Keratinocyte (primary cell): ENCODE results near the gene STPG4. TPM values are rescaled to one million over a fixed set of nuclear protein-coding genes. Genes with fewer than 3 reads are reported as not detected.

Source experiments
- DNase-seq: peaks from one replicate; pipeline ENCODE4 v3.0.0-alpha.2; 2011; ENCODE audit warnings: low read depth, missing footprints, low spot score
- FAIRE-seq: peaks from 2 replicates; lab custom pipeline; 2011; peaks lifted over from hg19 to GRCh38; lab: Jason Lieb, UNC
- H2AFZ ChIP-seq: 2 replicates; pipeline ENCODE4 v1.6.0; 2012; ENCODE audit warnings: low read length, control low read depth, inconsistent platforms; ENCODE audit not compliant: control insufficient read depth
- H3K27ac ChIP-seq: 2 replicates; pipeline ENCODE4 v1.5.1; 2011; ENCODE audit warnings: low read length; ENCODE audit not compliant: control insufficient read depth, insufficient read depth
- H3K27me3 ChIP-seq: 3 replicates; pipeline ENCODE4 v1.6.0; 2011; ENCODE audit warnings: low read length; ENCODE audit not compliant: control insufficient read depth, insufficient read depth; ENCODE audit errors: extremely low read depth
- H3K36me3 ChIP-seq, 2 experiments: 2 replicates in 1 of 2; 3 replicates in 1 of 2; pipeline ENCODE4 v1.5.1; 2011; ENCODE audit warnings: low read length in 2 of 2, mild to moderate bottlenecking in 1 of 2; ENCODE audit not compliant: control insufficient read depth in 2 of 2, insufficient read depth in 2 of 2; ENCODE audit errors: extremely low read depth in 1 of 2
- H3K4me1 ChIP-seq: 3 replicates; pipeline ENCODE4 v1.5.1; 2011; ENCODE audit warnings: low read length; ENCODE audit not compliant: control insufficient read depth, insufficient read depth; ENCODE audit errors: extremely low read depth
- H3K4me2 ChIP-seq: 3 replicates; pipeline ENCODE4 v1.6.0; 2011; ENCODE audit warnings: low read depth, low read length; ENCODE audit not compliant: control insufficient read depth, insufficient read depth; ENCODE audit errors: extremely low read depth
- H3K4me3 ChIP-seq, 3 experiments: fragments of 200-600 bp in 1 of 3; sonication (generic) in 1 of 3; 2 replicates in 2 of 3; 3 replicates in 1 of 3; pipeline ENCODE4 v1.5.1; 2011 to 2016; ENCODE audit warnings: low read length in 3 of 3, mild to moderate bottlenecking in 3 of 3, control low read depth in 2 of 3, inconsistent platforms in 1 of 3, low read depth in 1 of 3, mixed read lengths in 1 of 3, mixed run types in 1 of 3, moderate library complexity in 1 of 3; ENCODE audit not compliant: control insufficient read depth in 2 of 3, insufficient read depth in 2 of 3; ENCODE audit errors: extremely low read depth in 1 of 3
- H3K79me2 ChIP-seq: 2 replicates; pipeline ENCODE4 v1.6.0; 2012; ENCODE audit warnings: low read length; ENCODE audit not compliant: control insufficient read depth, insufficient read depth
- H3K9ac ChIP-seq: 3 replicates; pipeline ENCODE4 v1.6.0; 2011; ENCODE audit warnings: low read length; ENCODE audit not compliant: control insufficient read depth, insufficient read depth; ENCODE audit errors: extremely low read depth
- H3K9me1 ChIP-seq: 3 replicates; pipeline ENCODE4 v1.6.0; 2011; ENCODE audit warnings: low read length; ENCODE audit not compliant: control insufficient read depth, insufficient read depth; ENCODE audit errors: extremely low read depth
- H3K9me3 ChIP-seq: 2 replicates; pipeline ENCODE4 v1.5.1; 2012; ENCODE audit warnings: low read depth, low read length; ENCODE audit not compliant: control insufficient read depth
- H4K20me1 ChIP-seq: 3 replicates; pipeline ENCODE4 v1.6.0; 2011; ENCODE audit warnings: low read length; ENCODE audit not compliant: control insufficient read depth, insufficient read depth; ENCODE audit errors: extremely low read depth
- EZH2 ChIP-seq: IDR thresholded peaks from one replicate; pipeline ENCODE4 v1.6.1; 2012; ENCODE audit warnings: inconsistent platforms, mild to moderate bottlenecking, low read length, moderate library complexity
- dilution Hi-C: fragments of 300-500 bp; cut with MboI; formaldehyde crosslinking; loops from one replicate; pipeline ENCODE4 v1.7.0; 2020; ENCODE audit warnings: low sequenced_read_pairs; ENCODE audit not compliant: extremely low pct_ligation_motif_present
- polyA minus RNA-seq, 3 experiments: library from RNA; depleted of rRNA, polyadenylated mRNA; stranded (reverse); fragments of >200 nt; gene quantifications; 1 replicate in 1 of 3; 2 replicates in 1 of 3; 3 replicates in 1 of 3; pipeline ENCODE4 v1.2.3, GENCODE V29; 2011
- polyA plus RNA-seq, 5 experiments: library from polyadenylated mRNA; depleted of rRNA in 3 of 5; stranded (reverse) in 3 of 5; stranded (forward) in 1 of 5; unstranded in 1 of 5; fragments of >200 nt; gene quantifications; 1 replicate in 1 of 5; 2 replicates in 3 of 5; 3 replicates in 1 of 5; pipeline versions ENCODE4 v1.2.1 to v1.2.3, GENCODE V29; 2011 to 2012; ENCODE audit warnings: missing spikeins in 2 of 5, low read depth in 1 of 5, low replicate concordance in 1 of 5
- TF ChIP-seq, protein P1 (sequence below), 3 experiments: IDR thresholded peaks in 1 of 3; conservative IDR thresholded peaks in 1 of 3; optimal IDR thresholded peaks in 1 of 3; 2 replicates in 2 of 3; 3 replicates in 1 of 3; pipeline versions ENCODE3 to v1.5.1; 2011; ENCODE audit warnings: low read length in 3 of 3, mild to moderate bottlenecking in 3 of 3, moderate library complexity in 2 of 3, control low read depth in 1 of 3, inconsistent platforms in 1 of 3; ENCODE audit not compliant: insufficient read depth in 2 of 3; ENCODE audit errors: extremely low read depth in 1 of 3

Gene STPG4, protein sequence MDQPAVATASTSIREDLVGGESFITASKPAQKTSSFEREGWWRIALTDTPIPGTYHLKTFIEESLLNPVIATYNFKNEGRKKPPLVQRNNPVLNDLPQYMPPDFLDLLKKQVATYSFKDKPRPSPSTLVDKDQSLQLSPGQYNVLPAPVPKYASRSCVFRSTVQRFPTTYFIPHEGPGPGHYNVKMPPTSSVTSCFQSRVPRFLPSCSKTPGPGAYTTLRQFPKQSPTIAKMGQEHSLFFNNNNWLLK
- polyA plus RNA-seq (0.26 TPM in 1 of 3 replicates, not detected in the others), polyA minus RNA-seq (0.46 TPM in 1 of 3 replicates, not detected in the others)
- not detected for polyA plus RNA-seq (2011; ENCODE audit: low read depth)
- not detected in 2 replicates for polyA plus RNA-seq (2011; cell fraction: cytosol; rRNA removed)
- polyA plus RNA-seq (2011; cell fraction: nucleus; rRNA removed): 0.24 and 0.27 TPM in 2 replicates
- polyA plus RNA-seq (2012; ENCODE audit: low replicate concordance): 0.28 TPM in 1 of 2 replicates, not detected in the other
- not detected for polyA minus RNA-seq (2011; cell fraction: cytosol; rRNA and poly(A)+ RNA removed)
- 0.39 TPM in 1 of 2 replicates, not detected in the other for polyA minus RNA-seq (2011; cell fraction: nucleus; rRNA and poly(A)+ RNA removed)

DNA sequence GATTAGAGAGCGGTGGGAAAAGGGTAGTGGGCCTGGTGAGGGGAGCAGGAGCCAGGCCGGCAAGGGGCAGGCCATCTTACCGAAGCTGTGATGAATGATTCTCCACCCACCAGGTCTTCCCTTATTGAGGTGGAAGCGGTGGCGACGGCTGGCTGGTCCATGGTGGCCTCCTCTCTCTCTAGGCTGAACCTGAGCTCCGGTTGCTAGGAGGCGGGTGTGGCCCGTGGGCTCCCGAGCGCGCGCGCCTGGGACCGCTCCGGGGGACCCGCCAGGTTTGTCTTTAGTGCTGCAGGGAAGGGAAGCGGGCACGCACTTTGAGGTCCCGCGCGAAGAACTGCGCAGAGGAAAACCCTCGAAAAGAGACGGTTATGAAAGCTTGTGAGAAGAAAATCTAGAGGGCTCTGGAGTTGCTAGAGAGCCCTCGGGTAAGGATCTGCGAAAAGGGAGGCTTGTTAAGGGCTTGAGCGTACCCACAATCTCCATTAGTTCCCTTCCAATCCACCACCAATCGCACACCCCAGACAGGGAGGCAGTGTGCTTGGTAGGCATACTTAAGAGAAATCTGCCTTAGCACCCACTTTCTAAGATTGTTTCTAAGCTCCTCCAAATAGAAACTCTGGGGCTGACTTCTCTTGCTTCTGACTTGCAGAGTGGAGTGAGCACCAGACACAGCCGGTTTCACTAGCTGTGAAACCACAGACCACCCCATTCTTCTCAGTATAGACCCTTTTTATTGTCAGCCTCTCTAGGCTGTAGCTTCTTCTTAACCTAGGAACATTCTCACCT lies at the start of gene STPG4:
TSS of gene STPG4 (minus strand) at position 218 of the 786 bp plus-strand sequence. CDS start at position 161, 57 bp downstream.
- Histone ChIP-seq H3K9me1 (no peaks in the 10 kb centered on the region), H3K9ac (no peak within 1 kb of the TSS), H4K20me1 (peaks cover 3% of the 10 kb centered on the region), H3K36me3 (peaks cover 8 to 14% of the 10 kb centered on the region in 2 experiments), H3K79me2 (no peaks in the 10 kb centered on the region), H3K27me3 (no peaks in the 10 kb centered on the region), H3K4me1 (no peaks in the 10 kb centered on the region), H3K4me2 (no peak within 1 kb of the TSS), H3K27ac (no peak within 1 kb of the TSS), H3K9me3 (no peaks in the 10 kb centered on the region), H3K4me3 (no peak within 1 kb of the TSS), H2AFZ (no peak within 1 kb of the TSS)
- no peak for TF ChIP-seq EZH2
- TF ChIP-seq, protein P1, sequence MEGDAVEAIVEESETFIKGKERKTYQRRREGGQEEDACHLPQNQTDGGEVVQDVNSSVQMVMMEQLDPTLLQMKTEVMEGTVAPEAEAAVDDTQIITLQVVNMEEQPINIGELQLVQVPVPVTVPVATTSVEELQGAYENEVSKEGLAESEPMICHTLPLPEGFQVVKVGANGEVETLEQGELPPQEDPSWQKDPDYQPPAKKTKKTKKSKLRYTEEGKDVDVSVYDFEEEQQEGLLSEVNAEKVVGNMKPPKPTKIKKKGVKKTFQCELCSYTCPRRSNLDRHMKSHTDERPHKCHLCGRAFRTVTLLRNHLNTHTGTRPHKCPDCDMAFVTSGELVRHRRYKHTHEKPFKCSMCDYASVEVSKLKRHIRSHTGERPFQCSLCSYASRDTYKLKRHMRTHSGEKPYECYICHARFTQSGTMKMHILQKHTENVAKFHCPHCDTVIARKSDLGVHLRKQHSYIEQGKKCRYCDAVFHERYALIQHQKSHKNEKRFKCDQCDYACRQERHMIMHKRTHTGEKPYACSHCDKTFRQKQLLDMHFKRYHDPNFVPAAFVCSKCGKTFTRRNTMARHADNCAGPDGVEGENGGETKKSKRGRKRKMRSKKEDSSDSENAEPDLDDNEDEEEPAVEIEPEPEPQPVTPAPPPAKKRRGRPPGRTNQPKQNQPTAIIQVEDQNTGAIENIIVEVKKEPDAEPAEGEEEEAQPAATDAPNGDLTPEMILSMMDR (optimal IDR thresholded peaks at IDR 0.05 in 1 of 3, IDR thresholded peaks at IDR 0.05 in 1 of 3, conservative IDR thresholded peaks at IDR 0.05 in 1 of 3; ENCODE audit: extremely low read depth in 1 of 3, insufficient read depth in 2 of 3, low read length in 3 of 3): no peak
- FAIRE-seq: no peak
- no peak for DNase-seq
- dilution Hi-C loops: no loop called here

DNA sequence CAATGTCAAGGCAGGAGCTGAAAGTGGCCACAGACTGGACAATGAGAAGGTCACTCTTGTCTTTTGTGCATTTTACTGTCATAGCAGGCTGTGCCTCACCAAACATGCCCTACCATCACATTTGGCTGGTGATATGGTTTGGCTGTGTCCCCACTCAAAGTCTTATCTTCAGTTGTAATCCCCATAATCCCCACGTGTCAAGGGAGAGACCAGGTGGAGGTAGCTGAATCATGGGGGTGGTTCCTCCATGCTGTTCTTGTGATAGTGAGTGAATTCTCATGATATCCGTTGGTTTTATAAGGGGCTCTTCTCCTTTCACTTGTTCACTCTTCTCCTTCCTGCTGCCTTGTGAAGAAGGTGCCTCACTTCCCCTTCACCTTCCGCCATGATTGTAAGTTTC lies 49.6 kb upstream of the STPG4 start:
- TF ChIP-seq, protein P1 (optimal IDR thresholded peaks at IDR 0.05 in 1 of 3, IDR thresholded peaks at IDR 0.05 in 1 of 3, conservative IDR thresholded peaks at IDR 0.05 in 1 of 3; ENCODE audit: extremely low read depth in 1 of 3, insufficient read depth in 2 of 3, low read length in 3 of 3): no peak
- TF ChIP-seq EZH2: no peak
- dilution Hi-C loops: no loop called here
- H3K27me3 ChIP-seq: no peaks in the 10 kb centered on the region
- H3K79me2 ChIP-seq: no peaks in the 10 kb centered on the region
- H3K4me2 ChIP-seq: no peak overlapping the region
- no peaks in the 10 kb centered on the region for H3K9me1 ChIP-seq
- FAIRE-seq (no peak), DNase-seq (no peak)
- no peaks in the 10 kb centered on the region for H4K20me1 ChIP-seq
- H3K4me3 ChIP-seq: no peak overlapping the region
- H3K9ac ChIP-seq: no peak overlapping the region
- peaks cover 9% of the 10 kb centered on the region for H3K4me1 ChIP-seq
- H2AFZ ChIP-seq: no peak overlapping the region
- no peaks in the 10 kb centered on the region for H3K36me3 ChIP-seq
- no peaks in the 10 kb centered on the region for H3K9me3 ChIP-seq
- no peak overlapping the region for H3K27ac ChIP-seq
